Activated CD8-positive, alpha-beta memory T cell treated with anti-CD3 and anti-CD28 coated beads, Interleukin-2, amount 50 U/mL, for 48 hours (primary cell): ENCODE data around the gene CEACAM4.
"Not testable (repeated sequence)": the region's sequence is repeated elsewhere in the genome, so short reads cannot be mapped to it uniquely, and the experiment has no call there.

ENCODE experiments used
- DNase-seq: peaks from one replicate; pipeline ENCODE4 v3.0.0-alpha.2; 2020

CEACAM4 gene

DNA sequence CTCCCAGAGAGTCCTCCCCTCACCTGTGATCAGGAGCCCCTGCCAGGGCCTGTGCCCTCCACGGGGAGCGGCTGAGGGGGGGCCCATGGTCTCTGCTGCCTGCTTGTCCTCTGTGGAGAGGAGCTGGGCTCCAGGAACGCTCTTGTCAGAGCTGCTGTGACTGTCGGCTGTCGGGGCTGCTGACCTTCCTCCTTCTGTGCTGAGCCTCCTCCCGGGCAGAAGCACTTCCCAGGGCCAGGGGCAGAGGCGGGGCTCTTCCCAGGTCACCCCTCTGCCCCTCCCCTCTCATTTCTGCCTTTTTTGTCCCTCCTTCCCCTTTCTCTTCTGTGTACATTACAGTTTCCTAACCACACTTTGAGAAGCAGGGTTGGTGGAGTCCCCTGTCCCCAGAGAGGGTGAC, at the start of gene CEACAM4:
Gene CEACAM4 (minus strand): TSS at position 198 of the 400 bp plus-strand sequence. CDS start 111 bp downstream, at position 87.
- DNase-seq, result no peak

DNA sequence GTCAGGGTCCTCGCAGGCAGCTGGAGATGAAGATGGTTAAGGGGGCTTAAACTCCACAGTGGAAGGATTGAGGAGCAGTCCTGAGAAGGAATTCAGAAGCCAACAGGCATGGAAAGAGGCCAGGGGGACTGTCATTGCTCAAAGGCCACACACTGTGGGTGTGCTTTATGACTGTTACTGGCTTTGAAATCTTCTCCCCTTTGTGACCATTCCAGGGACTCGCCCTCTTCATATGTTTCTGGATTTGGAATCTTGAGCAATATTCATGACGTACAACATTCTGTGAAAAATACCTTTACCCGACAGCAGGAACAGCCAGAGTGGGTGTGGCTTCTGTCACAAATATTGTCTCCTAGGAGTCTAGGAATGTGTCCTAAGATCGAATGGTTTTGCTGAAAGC, 44.6 kb upstream of the CEACAM4 start:
- DNase-seq, result no peak

- DNase-seq, result no peak
Observed at GRCh38 chr19:41670755-41671154, 43.9 kb upstream of the CEACAM4 start.

- no peak for DNase-seq
Observed at GRCh38 chr19:41668315-41668714, 41.4 kb upstream of the CEACAM4 start.

DNA sequence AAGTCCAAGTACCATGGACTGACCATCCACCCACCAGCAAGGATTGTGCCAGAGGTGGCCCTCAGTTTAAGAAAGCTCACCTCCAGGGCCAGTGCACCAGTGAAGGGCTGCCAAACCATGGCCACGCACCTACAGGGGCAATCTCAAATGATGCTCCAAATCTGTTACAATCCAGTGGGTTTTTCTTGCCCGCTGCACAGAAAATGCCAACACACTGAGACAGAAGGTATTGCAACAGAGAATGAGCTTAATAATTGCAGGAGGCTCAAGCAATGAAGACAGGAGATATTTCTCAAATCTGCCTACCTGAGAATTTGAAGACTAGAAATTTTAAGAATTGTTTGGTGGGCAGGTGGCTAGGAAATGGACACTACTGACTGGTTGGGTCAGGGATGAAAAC, 39.2 kb upstream of the CEACAM4 start:
- DNase-seq, result no peak

DNA sequence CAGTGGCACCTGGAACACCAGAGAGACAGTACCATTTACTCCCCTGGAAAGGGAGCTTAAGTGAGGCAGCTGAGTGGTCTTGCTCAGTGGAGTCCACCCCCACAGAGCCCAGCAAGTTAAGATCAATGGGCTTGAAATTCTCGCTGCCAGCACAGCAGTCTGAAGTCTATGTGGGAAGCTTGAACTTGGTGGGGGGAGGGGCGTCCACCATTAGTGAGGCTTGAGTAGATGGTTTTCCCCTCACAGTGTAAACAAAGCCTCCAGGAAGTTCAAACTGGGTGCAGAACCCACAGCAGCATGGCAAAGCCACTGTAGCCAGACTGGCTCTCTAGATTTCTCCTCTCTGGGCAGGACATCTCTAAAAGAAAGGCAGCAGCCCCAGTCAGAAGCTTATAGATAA, 30.3 kb upstream of the CEACAM4 start:
- no peak for DNase-seq

DNA sequence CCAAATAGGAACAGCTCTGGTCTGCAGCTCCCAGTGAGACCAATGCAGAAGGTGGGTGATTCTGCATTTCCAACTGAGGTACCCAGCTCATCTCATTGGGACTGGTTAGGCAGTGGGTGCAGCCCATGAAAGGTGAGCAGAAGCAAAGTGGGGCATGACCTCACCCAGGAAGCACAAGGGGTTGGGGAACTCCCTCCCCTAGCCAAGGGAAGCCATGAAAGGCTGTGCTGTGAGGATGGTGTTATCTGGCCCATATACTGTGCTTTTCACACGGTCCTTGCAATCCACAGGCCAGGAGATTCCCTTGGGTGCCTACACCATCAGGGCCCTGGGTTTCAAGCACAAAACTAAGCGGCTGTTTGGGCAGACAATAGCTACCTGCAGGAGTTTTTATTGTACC, 29.9 kb upstream of the CEACAM4 start:
- not testable (repeated sequence) for DNase-seq

- no peak for DNase-seq
Observed at GRCh38 chr19:41652250-41652649, 25.4 kb upstream of the CEACAM4 start.

DNA sequence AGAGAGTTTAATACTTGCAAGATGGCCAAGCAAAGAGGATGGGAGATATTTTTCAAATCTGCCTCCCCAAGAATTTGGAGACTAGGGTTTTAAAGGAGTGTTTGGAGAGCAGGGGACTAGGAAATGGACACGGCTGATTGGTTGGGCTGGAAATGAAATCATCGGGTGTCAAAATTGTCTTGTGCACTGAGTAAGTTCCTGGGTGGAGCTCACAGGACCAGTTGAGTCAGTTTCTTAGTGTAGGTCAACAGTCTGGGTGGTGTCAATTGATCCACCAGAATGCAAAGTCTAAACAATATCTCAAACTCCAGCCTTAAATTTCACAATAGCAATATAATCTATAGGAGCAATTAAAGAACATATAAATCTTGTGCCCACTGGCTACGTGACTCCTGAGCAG, 23.0 kb upstream of the CEACAM4 start:
- DNase-seq, result no peak

DNA sequence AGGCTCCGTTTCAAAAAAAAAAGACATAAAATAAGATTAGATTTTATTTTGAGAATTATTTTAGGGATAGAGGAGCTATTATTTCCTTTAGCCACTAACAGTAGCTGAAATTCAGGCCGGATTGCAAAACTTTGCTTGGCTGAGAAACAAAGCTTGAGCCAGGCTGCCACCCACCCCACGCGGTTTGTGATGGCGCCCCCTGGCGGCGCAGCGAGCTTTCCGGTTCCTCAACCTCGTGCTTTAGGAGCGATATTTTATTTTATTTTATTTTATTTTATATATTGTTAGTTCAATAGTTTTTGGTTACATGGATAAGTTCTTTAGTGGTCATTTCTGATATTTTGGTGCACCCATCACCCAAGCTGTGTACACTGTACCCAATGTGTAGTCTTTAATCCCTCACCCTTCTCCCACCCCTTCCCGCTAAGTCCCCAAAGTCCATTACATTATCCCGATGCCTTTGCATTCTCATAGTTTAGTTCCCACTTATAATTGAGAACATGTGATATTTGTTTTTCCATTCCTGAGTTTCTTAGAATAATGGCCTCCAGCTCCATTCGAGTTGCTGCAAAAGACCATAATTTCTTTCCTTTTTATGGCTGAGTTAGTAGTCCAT, 19.8 kb upstream of the CEACAM4 start:
- peak; percentile 93 for DNase-seq

GRCh38 chr19:41641879-41642485, 15.1 kb upstream of the CEACAM4 start:
- DNase-seq, result peak; percentile 83

GRCh38 chr19:41638641-41639081, 11.8 kb upstream of the CEACAM4 start:
- DNase-seq, result no peak

- no peak for DNase-seq
Observed at GRCh38 chr19:41637484-41637883, 10.6 kb upstream of the CEACAM4 start.

- DNase-seq, result no peak
Observed at GRCh38 chr19:41627966-41628675, 1.2 kb upstream of the CEACAM4 start.

DNA sequence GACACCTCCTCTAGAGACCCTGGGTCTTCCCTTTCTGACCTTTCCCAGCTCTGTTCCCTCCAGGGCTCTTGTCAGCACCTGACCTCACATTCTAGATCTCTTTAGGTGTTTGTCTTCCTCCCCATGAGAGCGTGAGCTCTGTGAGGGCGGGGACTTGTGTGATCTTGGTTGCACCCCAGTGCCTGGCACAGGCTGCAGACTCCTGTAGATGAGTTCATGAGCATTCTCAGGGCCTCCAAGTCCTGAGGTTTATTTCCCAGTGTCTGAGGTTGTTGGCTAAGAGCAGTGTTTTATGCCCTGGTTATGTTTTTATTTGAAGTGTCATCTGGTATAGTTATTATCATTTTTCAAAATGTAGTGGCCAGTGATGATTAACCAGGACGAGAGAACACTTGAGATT, 596 bp downstream of the CEACAM4 start:
- DNase-seq, result no peak

DNA sequence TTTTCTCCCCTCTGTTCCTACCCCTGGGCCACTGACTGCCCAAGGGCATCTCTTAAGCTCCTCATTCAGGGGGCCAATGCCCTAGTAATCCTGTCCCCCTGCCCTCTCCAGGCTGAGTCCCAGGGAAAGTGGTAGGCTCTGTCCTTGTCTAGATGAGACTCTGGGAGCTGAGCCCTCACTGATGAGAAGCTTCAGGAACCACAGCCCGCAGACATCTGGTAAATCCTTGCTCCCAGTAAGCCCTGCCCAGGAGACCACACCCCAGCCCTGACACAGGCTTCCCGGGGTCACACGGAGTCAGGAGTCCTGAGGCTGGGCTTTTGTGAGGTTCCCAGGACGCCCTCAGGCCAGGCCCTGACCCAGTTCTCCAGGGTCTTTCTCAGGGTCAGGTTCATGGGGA, 1.9 kb downstream of the CEACAM4 start:
- DNase-seq, result no peak

DNA sequence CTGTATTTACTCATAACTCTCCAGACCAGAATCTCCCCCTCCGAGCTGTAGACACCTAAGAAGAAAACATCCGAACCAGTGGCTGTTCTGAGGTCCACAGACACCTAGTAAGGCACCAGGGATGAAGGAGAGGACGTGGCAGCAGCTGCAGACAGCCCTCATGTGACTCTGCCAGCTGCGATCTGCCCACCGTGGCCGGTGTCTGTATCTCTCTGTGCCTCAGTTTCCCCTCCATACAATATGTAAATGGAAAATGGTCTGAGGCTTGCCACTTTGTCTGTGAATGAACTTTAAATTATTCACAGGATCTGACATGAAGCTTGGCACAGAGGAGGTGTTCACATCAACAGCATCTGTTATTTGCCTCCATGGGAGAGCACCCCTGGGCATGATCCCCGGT, 2.4 kb downstream of the CEACAM4 start:
- no peak for DNase-seq

DNA sequence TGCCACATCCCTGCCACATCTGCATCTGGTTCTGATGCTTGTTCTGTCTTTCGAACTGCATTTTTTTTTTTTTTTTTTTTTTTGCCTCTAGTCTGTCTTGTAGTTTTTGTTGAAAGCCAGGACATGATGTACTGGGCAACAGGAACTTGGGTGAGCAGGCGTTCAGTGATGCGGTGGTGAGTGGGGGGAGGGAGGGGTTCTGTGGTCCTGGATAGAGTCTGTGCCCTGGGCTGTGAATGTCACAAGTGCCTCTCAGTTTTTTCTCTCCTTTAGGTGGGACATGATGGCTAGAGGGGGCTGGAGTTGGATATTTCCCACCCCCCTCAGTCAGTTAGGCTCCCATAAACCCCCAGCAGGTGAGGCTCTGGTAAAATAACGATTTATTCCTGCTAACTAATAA, 3.5 kb downstream of the CEACAM4 start:
- no peak for DNase-seq

DNA sequence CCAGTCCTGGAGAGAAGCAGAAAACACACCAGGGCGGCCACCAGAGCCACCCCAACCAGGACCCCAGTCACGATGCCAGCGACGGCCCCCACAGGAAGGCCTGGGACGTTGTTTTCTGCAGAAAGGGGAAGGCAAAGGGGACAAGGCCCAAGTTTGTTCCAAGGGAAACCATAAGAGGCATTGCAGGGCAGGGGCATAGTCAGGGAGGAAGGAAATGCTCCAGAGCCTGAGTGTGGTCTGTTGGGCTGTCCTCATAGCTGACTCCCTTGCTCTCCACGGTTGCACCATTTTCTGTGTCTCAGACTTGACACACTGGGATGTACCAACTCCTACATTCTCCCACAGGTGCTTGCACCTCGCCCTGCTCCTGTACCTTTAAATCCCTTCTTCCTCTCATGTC, 5.2 kb downstream of the CEACAM4 start:
- DNase-seq, result no peak

DNA sequence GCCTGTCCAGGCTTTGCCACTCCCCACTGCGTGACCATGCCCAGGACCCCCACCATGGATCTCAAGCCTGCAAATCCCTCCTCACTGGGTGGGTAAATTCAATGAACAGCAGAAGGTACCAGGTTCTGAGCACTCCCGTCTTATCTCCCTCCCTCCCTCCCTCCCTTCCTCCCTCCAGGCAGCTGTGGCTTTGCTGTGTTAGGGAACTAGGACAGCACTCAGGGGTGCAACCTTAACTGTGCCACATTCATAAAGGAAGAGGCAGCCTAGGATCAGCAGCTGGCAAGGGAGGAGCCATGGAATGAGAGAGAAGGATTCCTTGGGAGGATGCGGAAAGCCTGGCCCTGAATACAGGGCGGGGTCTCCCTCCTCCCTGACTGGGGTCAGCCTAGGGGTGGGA, 5.6 kb downstream of the CEACAM4 start:
- no peak for DNase-seq

DNA sequence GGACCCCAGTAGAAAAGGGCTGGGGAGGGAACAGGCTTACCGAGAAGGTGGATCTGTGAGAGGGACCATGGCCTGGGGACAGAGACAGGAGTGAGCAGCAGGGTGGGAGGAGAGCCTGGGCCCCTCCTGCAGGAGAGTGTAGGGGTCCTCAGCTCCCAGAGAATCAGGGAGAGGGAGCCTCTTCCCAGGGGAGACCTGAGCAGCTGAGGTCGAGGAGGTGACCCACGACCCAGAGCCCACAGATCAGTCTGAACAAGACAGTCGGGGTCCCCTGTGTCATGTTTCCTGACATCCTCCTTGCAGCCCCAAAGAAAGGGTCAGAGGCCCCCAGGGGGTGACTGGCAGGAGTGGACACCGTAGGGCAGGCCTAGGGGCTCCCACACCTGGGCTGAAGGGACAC, 6.7 kb downstream of the CEACAM4 start:
- DNase-seq, result peak; percentile 40

GRCh38 chr19:41619018-41619556, 7.8 kb downstream of the CEACAM4 start:
- DNase-seq, result peak; percentile 38

GRCh38 chr19:41617941-41618730, 8.7 kb downstream of the CEACAM4 start:
- DNase-seq, result no peak
